ENCODE measurements around the gene RNASE1. TPM values are rescaled to one million over a fixed set of nuclear protein-coding genes. Genes with fewer than 3 reads are reported as not detected.

RNASE1 gene
- total RNA-seq, 1 experiment from 2014 or later = 0.51 TPM

GRCh38 chr14:20772650-20773049, 30.0 kb downstream of the RNASE1 start:
- DNase-seq (no peak), ATAC-seq (no peak)
- Histone ChIP-seq H4K20me1 (ENCODE audit: low read length) (no peaks in the 10 kb centered on the region), H3K9me3 (ENCODE audit: low read length) (no peaks in the 10 kb centered on the region), H3K4me1 (ENCODE audit: insufficient read depth, low read length) (no peaks in the 10 kb centered on the region), H3F3A (ENCODE audit: low read length, unreplicated experiment) (no peaks in the 10 kb centered on the region), H3K36me3 (ENCODE audit: low read depth, low read length) (no peaks in the 10 kb centered on the region), H2AFZ (ENCODE audit: low read length) (no peak overlapping the region), H3K4me2 (ENCODE audit: low read length) (no peak overlapping the region), H3K9me2 (replicated peaks; ENCODE audit: low read length) (no peaks in the 10 kb centered on the region), H3K27me3 (ENCODE audit: low read length) (peaks cover 68% of the 10 kb centered on the region), H3K4me3 (ENCODE audit: low read length) (no peak overlapping the region), H3K9ac (ENCODE audit: low read length) (no peak overlapping the region), H3K27ac (ENCODE audit: low read length) (no peak overlapping the region), H3K79me2 (ENCODE audit: low read length) (no peaks in the 10 kb centered on the region)
- BruUV-seq (replicated peaks) = no TSS peak
- POLR2A ChIA-PET (ENCODE audit: unreplicated experiment) = no interaction called here
- CTCF ChIA-PET = no interaction called here
- TF ChIP-seq EZH2phosphoT487 (IDR thresholded peaks at IDR 0.05; ENCODE audit: borderline replicate concordance, low read length) (no peak), EZH2 (IDR thresholded peaks at IDR 0.05; ENCODE audit: low read length, unreplicated experiment) (no peak)
- TF ChIP-seq, protein P1, sequence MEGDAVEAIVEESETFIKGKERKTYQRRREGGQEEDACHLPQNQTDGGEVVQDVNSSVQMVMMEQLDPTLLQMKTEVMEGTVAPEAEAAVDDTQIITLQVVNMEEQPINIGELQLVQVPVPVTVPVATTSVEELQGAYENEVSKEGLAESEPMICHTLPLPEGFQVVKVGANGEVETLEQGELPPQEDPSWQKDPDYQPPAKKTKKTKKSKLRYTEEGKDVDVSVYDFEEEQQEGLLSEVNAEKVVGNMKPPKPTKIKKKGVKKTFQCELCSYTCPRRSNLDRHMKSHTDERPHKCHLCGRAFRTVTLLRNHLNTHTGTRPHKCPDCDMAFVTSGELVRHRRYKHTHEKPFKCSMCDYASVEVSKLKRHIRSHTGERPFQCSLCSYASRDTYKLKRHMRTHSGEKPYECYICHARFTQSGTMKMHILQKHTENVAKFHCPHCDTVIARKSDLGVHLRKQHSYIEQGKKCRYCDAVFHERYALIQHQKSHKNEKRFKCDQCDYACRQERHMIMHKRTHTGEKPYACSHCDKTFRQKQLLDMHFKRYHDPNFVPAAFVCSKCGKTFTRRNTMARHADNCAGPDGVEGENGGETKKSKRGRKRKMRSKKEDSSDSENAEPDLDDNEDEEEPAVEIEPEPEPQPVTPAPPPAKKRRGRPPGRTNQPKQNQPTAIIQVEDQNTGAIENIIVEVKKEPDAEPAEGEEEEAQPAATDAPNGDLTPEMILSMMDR (conservative IDR thresholded peaks at IDR 0.05; ENCODE audit: low read depth, low read length) = no peak
- intact Hi-C loops (cut with micrococcal nuclease) = no loop called here

DNA sequence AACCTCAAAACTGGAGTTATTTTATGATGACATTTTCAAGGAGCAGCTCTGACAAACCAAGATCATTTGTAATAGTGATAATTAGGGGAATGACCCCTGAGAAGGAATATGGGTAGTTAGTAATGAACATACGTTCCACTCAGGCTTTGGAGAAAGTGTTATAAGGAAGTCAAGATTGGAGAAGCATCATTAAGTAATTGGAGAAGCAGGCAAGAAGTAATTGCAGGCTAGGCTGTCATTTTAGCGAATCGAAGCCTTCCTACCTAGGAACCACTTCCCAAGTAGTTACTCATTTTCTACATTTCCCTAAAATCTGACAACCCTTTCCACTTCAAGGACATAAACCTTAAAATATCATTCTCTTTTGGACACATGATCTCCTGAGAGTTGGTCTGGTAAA, 33.2 kb downstream of the RNASE1 start:
- Histone ChIP-seq H3F3A (ENCODE audit: low read length, unreplicated experiment) (no peaks in the 10 kb centered on the region), H3K9me3 (ENCODE audit: low read length) (no peaks in the 10 kb centered on the region), H3K9me2 (replicated peaks; ENCODE audit: low read length) (no peaks in the 10 kb centered on the region), H2AFZ (ENCODE audit: low read length) (no peak overlapping the region), H3K79me2 (ENCODE audit: low read length) (no peaks in the 10 kb centered on the region), H3K27me3 (ENCODE audit: low read length) (peaks cover 54% of the 10 kb centered on the region), H3K27ac (ENCODE audit: low read length) (no peak overlapping the region), H3K36me3 (ENCODE audit: low read depth, low read length) (no peaks in the 10 kb centered on the region), H3K4me2 (ENCODE audit: low read length) (no peak overlapping the region), H3K4me3 (ENCODE audit: low read length) (no peak overlapping the region), H3K4me1 (ENCODE audit: insufficient read depth, low read length) (no peaks in the 10 kb centered on the region), H3K9ac (ENCODE audit: low read length) (no peak overlapping the region), H4K20me1 (ENCODE audit: low read length) (no peaks in the 10 kb centered on the region)
- ChIA-PET POLR2A (ENCODE audit: unreplicated experiment) (no interaction called here), CTCF (no interaction called here)
- DNase-seq (no peak), ATAC-seq (no peak)
- intact Hi-C loops (cut with micrococcal nuclease) = no loop called here
- no TSS peak for BruUV-seq (replicated peaks)
- TF ChIP-seq, protein P1 (conservative IDR thresholded peaks at IDR 0.05; ENCODE audit: low read depth, low read length) = no peak
- TF ChIP-seq EZH2phosphoT487 (IDR thresholded peaks at IDR 0.05; ENCODE audit: borderline replicate concordance, low read length) = no peak

DNA sequence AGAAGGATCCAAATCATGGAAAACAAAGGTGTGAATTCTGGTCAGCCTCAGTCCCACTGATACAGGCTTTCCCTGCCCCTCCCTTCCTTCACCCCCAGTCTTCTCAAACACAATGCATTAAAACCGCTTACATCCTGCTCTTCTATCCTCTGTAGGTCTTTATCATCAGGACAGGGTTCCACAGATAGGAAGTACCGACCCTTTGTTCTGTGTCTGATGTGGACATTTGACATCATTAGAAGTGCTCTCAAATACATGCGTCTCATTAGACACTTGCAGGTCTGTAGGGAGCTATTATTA, 34.1 kb downstream of the RNASE1 start:
- Histone ChIP-seq H3K27ac (ENCODE audit: low read length) (no peak overlapping the region), H3K79me2 (ENCODE audit: low read length) (no peaks in the 10 kb centered on the region), H3K36me3 (ENCODE audit: low read depth, low read length) (no peaks in the 10 kb centered on the region), H3K9me2 (replicated peaks; ENCODE audit: low read length) (no peaks in the 10 kb centered on the region), H2AFZ (ENCODE audit: low read length) (no peak overlapping the region), H3K4me1 (ENCODE audit: insufficient read depth, low read length) (no peaks in the 10 kb centered on the region), H4K20me1 (ENCODE audit: low read length) (no peaks in the 10 kb centered on the region), H3K4me2 (ENCODE audit: low read length) (no peak overlapping the region), H3K9me3 (ENCODE audit: low read length) (no peaks in the 10 kb centered on the region), H3K9ac (ENCODE audit: low read length) (no peak overlapping the region), H3K27me3 (ENCODE audit: low read length) (peaks cover 56% of the 10 kb centered on the region), H3K4me3 (ENCODE audit: low read length) (no peak overlapping the region), H3F3A (ENCODE audit: low read length, unreplicated experiment) (no peaks in the 10 kb centered on the region)
- DNase-seq = no peak
- ChIA-PET POLR2A (ENCODE audit: unreplicated experiment) (no interaction called here), CTCF (no interaction called here)
- intact Hi-C loops (cut with micrococcal nuclease) = no loop called here
- BruUV-seq (replicated peaks) = no TSS peak
- TF ChIP-seq, protein P1 (conservative IDR thresholded peaks at IDR 0.05; ENCODE audit: low read depth, low read length) = no peak
- TF ChIP-seq EZH2phosphoT487 (IDR thresholded peaks at IDR 0.05; ENCODE audit: borderline replicate concordance, low read length) (no peak), EZH2 (IDR thresholded peaks at IDR 0.05; ENCODE audit: low read length, unreplicated experiment) (no peak)
- ATAC-seq = no peak
